CD4-positive, CD25-positive, alpha-beta regulatory T cell (primary cell): ENCODE data around the gene FOXN3. TPM values are rescaled to one million over a fixed set of nuclear protein-coding genes. Genes with fewer than 3 reads are reported as not detected.

Experiments used
- ATAC-seq, 2 donors: fragments of 150-1000 bp; cut with Tn5 transposase; one replicate each; pipeline ENCODE4 v1.10.0; 2021; ENCODE audit warnings: low read depth in 2 of 2, moderate number of reproducible peaks in 2 of 2, moderate library complexity in 1 of 2
- DNase-seq, 3 donors: peaks; one replicate each; pipeline versions ENCODE4 v3.0.0 to v3.0.0-alpha.2; 2012 to 2022; ENCODE audit warnings: mixed read lengths in 1 of 3
- H3K27ac ChIP-seq: one replicate; pipeline ENCODE4 v1.7.0; 2013; ENCODE audit warnings: mild to moderate bottlenecking, low read length; ENCODE audit not compliant: insufficient read depth, poor library complexity, severe bottlenecking
- H3K27me3 ChIP-seq: one replicate; pipeline ENCODE4 v1.7.0; 2013; ENCODE audit warnings: low read length; ENCODE audit not compliant: control insufficient read depth, insufficient read depth
- H3K36me3 ChIP-seq: one replicate; pipeline ENCODE4 v1.7.0; 2013; ENCODE audit warnings: mild to moderate bottlenecking, low read length, moderate library complexity; ENCODE audit not compliant: control insufficient read depth, insufficient read depth
- H3K4me1 ChIP-seq: 2 replicates; pipeline ENCODE4 v1.7.0; 2013; ENCODE audit warnings: mild to moderate bottlenecking, low read length; ENCODE audit not compliant: insufficient read depth, control insufficient read depth, poor library complexity, severe bottlenecking
- H3K4me3 ChIP-seq: one replicate; pipeline ENCODE4 v1.7.0; 2013; ENCODE audit warnings: low read depth, mild to moderate bottlenecking, low read length, moderate library complexity
- H3K9me3 ChIP-seq, 2 experiments: 1 replicate in 1 of 2; 2 replicates in 1 of 2; pipeline ENCODE4 v1.7.0; 2013; ENCODE audit warnings: low read length in 2 of 2, mild to moderate bottlenecking in 1 of 2, moderate library complexity in 1 of 2; ENCODE audit not compliant: control insufficient read depth in 2 of 2
- H3K27ac Mint-ChIP-seq, 3 donors: one replicate each; pipeline ENCODE4 v1.8.0; 2020 to 2022; ENCODE audit warnings: mild to moderate bottlenecking in 3 of 3, mixed read lengths in 3 of 3, moderate library complexity in 2 of 3
- H3K27me3 Mint-ChIP-seq: one replicate; pipeline ENCODE4 v1.8.0; 2022; ENCODE audit warnings: mild to moderate bottlenecking, mixed read lengths
- H3K36me3 Mint-ChIP-seq: one replicate; pipeline ENCODE4 v1.8.0; 2020; ENCODE audit warnings: mixed read lengths
- H3K4me1 Mint-ChIP-seq, 4 donors: one replicate each; pipeline ENCODE4 v1.8.0; 2020 to 2022; ENCODE audit warnings: mixed read lengths in 4 of 4, mild to moderate bottlenecking in 1 of 4
- H3K4me3 Mint-ChIP-seq, 4 donors: one replicate each; pipeline ENCODE4 v1.8.0; 2020 to 2022; ENCODE audit warnings: mild to moderate bottlenecking in 4 of 4, mixed read lengths in 4 of 4, moderate library complexity in 3 of 4
- H3K9me3 Mint-ChIP-seq, 7 donors: one replicate each; pipeline ENCODE4 v1.8.0; 2020 to 2022; ENCODE audit warnings: mixed read lengths in 7 of 7, mild to moderate bottlenecking in 3 of 7, moderate library complexity in 2 of 7
- polyA plus RNA-seq, 4 donors: library from polyadenylated mRNA; unstranded; fragments of 300-500 nt; fragmentation: Illumina TruSeq; gene quantifications; one replicate each; pipeline ENCODE4 v1.2.3, GENCODE V29; 2021
- total RNA-seq: library from RNA; stranded (reverse); gene quantifications from one replicate; pipeline ENCODE4 v1.2.3, GENCODE V29; 2022

Gene FOXN3
- total and polyA plus RNA-seq, 5 donors from 2014 or later: 108 to 203 (median 111) TPM

DNA sequence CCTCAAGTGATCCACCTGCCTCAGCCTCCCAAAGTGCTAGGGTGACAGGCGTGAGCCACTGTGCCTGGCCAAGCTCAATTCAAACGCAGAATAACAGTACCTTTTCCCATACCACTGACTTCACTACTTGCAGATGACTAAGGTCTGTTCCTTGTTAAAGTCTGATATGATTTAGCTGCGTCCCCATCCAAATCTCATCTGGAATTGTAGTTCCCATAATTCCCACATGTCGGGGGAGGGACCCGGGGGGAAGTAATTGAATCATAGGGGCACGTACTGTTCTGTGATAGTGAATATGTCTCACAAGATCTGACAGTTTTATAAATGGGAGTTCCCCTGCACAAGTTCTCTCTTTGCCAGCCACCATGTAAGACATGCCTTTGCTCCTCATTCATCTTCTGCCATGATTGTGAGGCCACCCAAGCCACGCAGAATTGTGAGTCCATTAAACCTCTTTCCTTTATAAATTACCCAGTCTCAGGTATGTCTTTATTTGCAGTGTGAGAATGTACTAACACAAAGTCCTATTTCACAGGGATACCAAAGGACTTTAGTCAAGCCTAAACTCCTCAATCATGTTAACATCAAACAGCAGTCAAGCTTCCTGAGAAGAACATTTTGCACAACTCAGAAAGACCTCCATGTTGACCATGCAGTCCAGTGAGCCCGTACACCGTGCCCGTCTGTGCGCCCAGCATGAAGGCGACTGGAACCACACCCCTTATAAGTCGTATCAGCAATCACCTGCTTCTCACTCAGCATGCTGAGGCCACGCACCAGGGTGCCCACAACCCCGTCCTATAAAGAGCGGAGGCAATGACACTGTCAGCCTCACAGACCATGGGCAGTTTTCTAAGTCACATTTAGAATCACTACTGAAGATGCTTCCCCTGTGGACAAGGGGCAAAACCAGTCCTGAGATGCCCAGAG is 36.9 kb downstream of the FOXN3 start:
- H3K27me3 Mint-ChIP-seq: no peaks in the 10 kb centered on the region
- H3K4me1 ChIP-seq: no peaks in the 10 kb centered on the region
- peaks cover 30 to 63% (median 48%) of the 10 kb centered on the region in 4 donors for H3K4me1 Mint-ChIP-seq
- H3K36me3 Mint-ChIP-seq: peaks cover 33% of the 10 kb centered on the region
- ATAC-seq (no peak), DNase-seq (no peak)
- peaks cover 3 to 10% of the 10 kb centered on the region in 2 experiments for H3K9me3 ChIP-seq
- peak overlapping the region in 1 of 3 donors; percentile 56 for H3K27ac Mint-ChIP-seq
- H3K36me3 ChIP-seq: peaks cover 9% of the 10 kb centered on the region
- no peak overlapping the region for H3K4me3 ChIP-seq
- no peaks in the 10 kb centered on the region for H3K27me3 ChIP-seq
- no peak overlapping the region for H3K4me3 Mint-ChIP-seq
- no peak overlapping the region for H3K27ac ChIP-seq
- H3K9me3 Mint-ChIP-seq: peaks cover 0 to 16% (median 2%) of the 10 kb centered on the region in 7 donors

DNA sequence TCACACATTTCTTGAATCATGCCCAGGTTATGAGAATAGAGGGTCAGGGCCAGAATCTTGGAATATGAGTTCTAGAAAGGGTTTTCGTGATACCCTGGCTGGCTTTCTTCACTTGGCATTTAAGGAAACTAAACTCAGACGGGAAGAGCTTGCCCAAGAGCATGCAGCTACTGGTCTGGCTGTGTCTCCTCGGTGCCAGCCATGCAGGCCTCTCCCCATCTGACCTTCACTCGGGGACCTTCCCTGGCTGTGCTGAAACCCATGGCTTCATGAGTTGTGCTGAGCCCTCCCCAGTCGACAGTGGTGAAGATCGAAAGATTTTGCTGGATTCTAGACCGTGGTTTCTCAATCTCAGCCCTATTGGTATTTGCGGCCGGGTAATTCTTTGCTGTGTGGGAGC is 38.0 kb downstream of the FOXN3 start:
- H3K36me3 ChIP-seq: peaks cover 9% of the 10 kb centered on the region
- ATAC-seq (no peak), DNase-seq (no peak)
- Mint-ChIP-seq H3K27ac (peak overlapping the region; percentile 23 to 68 (median 43)), H3K9me3 (peaks cover 0 to 20% (median 2%) of the 10 kb centered on the region in 7 donors), H3K4me1 (peaks cover 31 to 61% (median 47%) of the 10 kb centered on the region in 4 donors), H3K4me3 (peak overlapping the region in 1 of 4 donors; percentile 29), H3K27me3 (no peaks in the 10 kb centered on the region), H3K36me3 (peaks cover 37% of the 10 kb centered on the region)
- no peak overlapping the region for H3K4me3 ChIP-seq
- no peaks in the 10 kb centered on the region for H3K27me3 ChIP-seq
- H3K27ac ChIP-seq: no peak overlapping the region
- no peaks in the 10 kb centered on the region for H3K4me1 ChIP-seq
- peaks cover 3 to 10% of the 10 kb centered on the region in 2 experiments for H3K9me3 ChIP-seq

DNA sequence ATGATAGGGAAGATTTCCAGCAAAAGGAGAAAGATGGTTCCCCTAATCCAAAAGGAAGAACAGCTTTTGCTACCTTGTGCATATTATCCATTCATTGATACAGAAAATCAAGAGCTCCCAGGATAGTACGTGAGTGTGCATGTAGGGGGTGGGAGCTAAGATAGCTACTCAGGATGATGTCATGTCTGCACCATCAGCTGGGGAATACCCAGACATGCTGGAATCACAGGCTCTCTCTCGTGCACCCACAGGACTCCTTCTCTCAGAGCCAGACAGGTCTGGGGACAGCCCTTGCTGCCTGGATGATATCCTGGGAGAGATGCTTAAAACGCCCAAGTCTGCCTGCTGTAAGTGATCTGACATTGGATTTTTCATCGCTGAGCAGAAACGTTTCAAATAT is 38.9 kb downstream of the FOXN3 start:
- peaks cover 9% of the 10 kb centered on the region for H3K36me3 ChIP-seq
- Mint-ChIP-seq H3K27me3 (no peaks in the 10 kb centered on the region), H3K9me3 (peaks cover 0 to 20% (median 0%) of the 10 kb centered on the region in 7 donors), H3K36me3 (peaks cover 37% of the 10 kb centered on the region), H3K4me3 (no peak overlapping the region), H3K4me1 (peaks cover 22 to 62% (median 50%) of the 10 kb centered on the region in 4 donors), H3K27ac (peak overlapping the region in 2 of 3 donors; percentile 43 to 68)
- H3K4me1 ChIP-seq: no peaks in the 10 kb centered on the region
- DNase-seq: no peak
- H3K4me3 ChIP-seq: no peak overlapping the region
- H3K27ac ChIP-seq: peak overlapping the region; percentile 9
- peak; percentile 45 to 52 for ATAC-seq
- no peaks in the 10 kb centered on the region for H3K27me3 ChIP-seq
- peaks cover 3 to 10% of the 10 kb centered on the region in 2 experiments for H3K9me3 ChIP-seq

DNA sequence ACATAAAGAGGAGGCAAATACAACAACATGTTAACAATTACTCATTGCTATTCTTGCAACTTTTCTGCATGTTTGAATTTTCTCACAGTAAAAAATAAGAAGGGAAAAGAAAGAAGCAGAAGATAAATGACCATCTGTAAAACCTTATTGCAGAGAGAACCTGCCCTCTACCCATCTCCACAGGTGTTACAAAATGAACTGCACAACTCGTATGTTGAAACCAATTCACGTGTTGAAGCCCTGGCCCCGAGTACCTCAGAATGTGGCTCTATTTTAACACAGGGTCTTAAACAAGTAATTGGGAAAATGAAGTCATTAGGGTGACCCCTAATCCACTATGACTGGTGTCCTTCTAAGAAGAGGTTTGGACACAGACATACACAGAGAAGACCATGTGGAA is 39.5 kb downstream of the FOXN3 start:
- H3K27ac ChIP-seq: peak overlapping the region; percentile 9
- Mint-ChIP-seq H3K27ac (peak overlapping the region; percentile 43 to 82 (median 68)), H3K36me3 (peaks cover 37% of the 10 kb centered on the region), H3K4me1 (peaks cover 23 to 64% (median 52%) of the 10 kb centered on the region in 4 donors), H3K4me3 (peak overlapping the region in 2 of 4 donors; percentile 0 to 15), H3K27me3 (no peaks in the 10 kb centered on the region), H3K9me3 (peaks cover 0 to 20% (median under 1%) of the 10 kb centered on the region in 7 donors)
- ATAC-seq: no peak
- no peak overlapping the region for H3K4me3 ChIP-seq
- H3K36me3 ChIP-seq: peaks cover 9% of the 10 kb centered on the region
- no peaks in the 10 kb centered on the region for H3K27me3 ChIP-seq
- DNase-seq: no peak
- no peaks in the 10 kb centered on the region for H3K4me1 ChIP-seq
- peaks cover 3 to 10% of the 10 kb centered on the region in 2 experiments for H3K9me3 ChIP-seq

DNA sequence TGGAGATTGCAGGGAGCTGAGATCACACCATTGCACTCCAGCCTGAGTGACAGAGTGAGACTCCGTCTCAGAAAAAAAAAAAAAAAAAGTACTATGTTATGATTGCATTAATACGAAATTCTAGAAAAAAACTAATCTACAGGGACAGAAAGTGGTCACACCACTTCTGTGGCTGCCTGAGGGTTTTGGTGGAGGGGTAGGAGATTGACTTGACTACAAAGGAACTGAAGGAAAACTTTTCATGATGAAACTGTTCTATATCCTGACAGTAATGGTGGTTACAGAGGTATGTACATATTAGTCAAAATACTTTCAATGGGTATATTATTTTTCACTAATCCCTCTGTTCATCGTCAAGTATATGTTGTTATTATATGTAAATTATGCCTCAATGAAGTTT is 42.1 kb downstream of the FOXN3 start:
- H3K4me3 Mint-ChIP-seq: no peak overlapping the region
- no peak overlapping the region for H3K4me3 ChIP-seq
- peaks cover 0 to 1% of the 10 kb centered on the region in 2 experiments for H3K9me3 ChIP-seq
- no peaks in the 10 kb centered on the region for H3K27me3 ChIP-seq
- peaks cover 34 to 75% (median 60%) of the 10 kb centered on the region in 4 donors for H3K4me1 Mint-ChIP-seq
- ATAC-seq (no peak), DNase-seq (no peak)
- peaks cover 0 to 6% (median 0%) of the 10 kb centered on the region in 7 donors for H3K9me3 Mint-ChIP-seq
- no peaks in the 10 kb centered on the region for H3K27me3 Mint-ChIP-seq
- H3K36me3 ChIP-seq: no peaks in the 10 kb centered on the region
- H3K27ac ChIP-seq: no peak overlapping the region
- H3K27ac Mint-ChIP-seq: peak overlapping the region in 1 of 3 donors; percentile 56
- no peaks in the 10 kb centered on the region for H3K4me1 ChIP-seq
- peaks cover 30% of the 10 kb centered on the region for H3K36me3 Mint-ChIP-seq

DNA sequence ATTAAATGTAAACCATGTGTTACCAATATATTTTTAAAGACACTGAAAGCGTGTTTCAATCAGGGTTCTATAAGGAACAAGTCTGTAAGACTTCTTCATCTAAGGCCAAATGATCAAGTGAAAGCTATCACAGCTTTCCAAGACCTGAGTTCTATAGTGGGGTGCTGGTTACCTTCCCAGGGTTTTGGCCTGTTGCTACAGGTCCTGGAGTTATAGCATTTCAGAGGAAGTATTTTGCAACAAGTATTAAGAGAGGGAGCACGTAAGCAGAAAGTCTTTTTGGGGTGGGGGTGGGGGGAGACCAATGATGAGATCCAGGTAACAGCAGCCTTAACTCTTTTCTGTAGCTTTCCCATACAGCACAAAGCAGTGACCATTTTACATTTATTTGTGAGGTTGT is 43.8 kb downstream of the FOXN3 start:
- H3K4me1 Mint-ChIP-seq: peaks cover 34 to 78% (median 60%) of the 10 kb centered on the region in 4 donors
- H3K36me3 Mint-ChIP-seq: peaks cover 21% of the 10 kb centered on the region
- H3K9me3 ChIP-seq: no peaks in the 10 kb centered on the region
- H3K4me1 ChIP-seq: no peaks in the 10 kb centered on the region
- DNase-seq (no peak), ATAC-seq (no peak)
- no peak overlapping the region for H3K27ac Mint-ChIP-seq
- no peak overlapping the region for H3K27ac ChIP-seq
- peaks cover 0 to 5% (median 0%) of the 10 kb centered on the region in 7 donors for H3K9me3 Mint-ChIP-seq
- no peaks in the 10 kb centered on the region for H3K36me3 ChIP-seq
- no peaks in the 10 kb centered on the region for H3K27me3 ChIP-seq
- no peak overlapping the region for H3K4me3 ChIP-seq
- peak overlapping the region in 1 of 4 donors; percentile 5 for H3K4me3 Mint-ChIP-seq
- no peaks in the 10 kb centered on the region for H3K27me3 Mint-ChIP-seq

DNA sequence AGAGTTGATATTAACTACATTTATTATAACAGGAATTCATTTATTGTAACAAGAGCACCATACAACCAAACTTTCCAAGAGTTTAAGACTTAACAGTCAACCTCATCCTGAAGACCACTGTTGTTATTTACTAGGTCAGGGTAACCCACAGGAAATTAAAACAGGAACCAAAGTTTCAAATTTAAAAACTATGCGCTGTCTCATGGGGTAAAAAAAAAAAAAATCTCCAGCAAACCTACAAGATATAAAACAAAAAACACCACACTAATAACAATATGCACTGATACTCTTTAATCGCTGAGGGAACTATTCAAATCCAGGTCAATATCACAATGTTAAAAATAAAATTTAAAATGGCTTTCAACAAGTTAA is 44.5 kb downstream of the FOXN3 start:
- Mint-ChIP-seq H3K27ac (peak overlapping the region in 1 of 3 donors; percentile 86), H3K36me3 (peaks cover 16% of the 10 kb centered on the region), H3K4me3 (peak overlapping the region in 1 of 4 donors; percentile 43), H3K4me1 (peaks cover 32 to 75% (median 56%) of the 10 kb centered on the region in 4 donors), H3K9me3 (peaks cover 0 to 5% (median 0%) of the 10 kb centered on the region in 7 donors), H3K27me3 (no peaks in the 10 kb centered on the region)
- DNase-seq: no peak
- no peaks in the 10 kb centered on the region for H3K36me3 ChIP-seq
- no peaks in the 10 kb centered on the region for H3K9me3 ChIP-seq
- H3K27me3 ChIP-seq: no peaks in the 10 kb centered on the region
- no peak overlapping the region for H3K4me3 ChIP-seq
- ATAC-seq: no peak
- no peak overlapping the region for H3K27ac ChIP-seq
- no peaks in the 10 kb centered on the region for H3K4me1 ChIP-seq
